Measurements from ENCODE around the gene CENPP.

Gene CENPP

GRCh38 chr9:92341578-92341977, 15.8 kb downstream of the CENPP start:
- in situ Hi-C loops (cut with MboI; ENCODE audit: low sequenced_read_pairs, unreplicated experiment): no loop called here
- no peak for TF ChIP-seq CTCF (IDR thresholded peaks at IDR 0.05; ENCODE audit: borderline replicate concordance, control extremely low read depth, extremely low read depth, insufficient read depth, missing control alignments)
- DNase-seq (ENCODE audit: low spot score): no peak

GRCh38 chr9:92342825-92343488, 17.2 kb downstream of the CENPP start:
- TF ChIP-seq CTCF (IDR thresholded peaks at IDR 0.05; ENCODE audit: borderline replicate concordance, control extremely low read depth, extremely low read depth, insufficient read depth, missing control alignments): no peak
- DNase-seq (ENCODE audit: low spot score): no peak
- in situ Hi-C loops (cut with MboI; ENCODE audit: low sequenced_read_pairs, unreplicated experiment): no loop called here

- TF ChIP-seq CTCF (IDR thresholded peaks at IDR 0.05; ENCODE audit: borderline replicate concordance, control extremely low read depth, extremely low read depth, insufficient read depth, missing control alignments): no peak
- DNase-seq (ENCODE audit: low spot score): no peak
- in situ Hi-C loops (cut with MboI; ENCODE audit: low sequenced_read_pairs, unreplicated experiment): no loop called here
Observed at GRCh38 chr9:92345582-92345981, 19.8 kb downstream of the CENPP start.

GRCh38 chr9:92349771-92350739, 24.3 kb downstream of the CENPP start:
- in situ Hi-C loops (cut with MboI; ENCODE audit: low sequenced_read_pairs, unreplicated experiment): no loop called here
- TF ChIP-seq CTCF (IDR thresholded peaks at IDR 0.05; ENCODE audit: borderline replicate concordance, control extremely low read depth, extremely low read depth, insufficient read depth, missing control alignments): no peak
- DNase-seq (ENCODE audit: low spot score): no peak

- in situ Hi-C loops (cut with MboI; ENCODE audit: low sequenced_read_pairs, unreplicated experiment): no loop called here
- DNase-seq (ENCODE audit: low spot score): no peak
- TF ChIP-seq CTCF (IDR thresholded peaks at IDR 0.05; ENCODE audit: borderline replicate concordance, control extremely low read depth, extremely low read depth, insufficient read depth, missing control alignments): no peak
Observed at GRCh38 chr9:92350740-92351133, 25.0 kb downstream of the CENPP start.

- no peak for DNase-seq (ENCODE audit: low spot score)
- in situ Hi-C loops (cut with MboI; ENCODE audit: low sequenced_read_pairs, unreplicated experiment): no loop called here
- TF ChIP-seq CTCF (IDR thresholded peaks at IDR 0.05; ENCODE audit: borderline replicate concordance, control extremely low read depth, extremely low read depth, insufficient read depth, missing control alignments): no peak
Observed at GRCh38 chr9:92353051-92353450, 27.3 kb downstream of the CENPP start.

All from GM13976 (cell line).